Measurements from ENCODE around the gene GRAMD1A. TPM values are rescaled to one million over a fixed set of nuclear protein-coding genes. Genes with fewer than 3 reads are reported as not detected.

GRAMD1A gene
- total and polyA plus RNA-seq, 9 of the 15 experiments (the other 6 are each of a cell fraction or from before 2014, with no cell fraction given) = 1.4 to 63.8 (median 38.5) TPM

DNA sequence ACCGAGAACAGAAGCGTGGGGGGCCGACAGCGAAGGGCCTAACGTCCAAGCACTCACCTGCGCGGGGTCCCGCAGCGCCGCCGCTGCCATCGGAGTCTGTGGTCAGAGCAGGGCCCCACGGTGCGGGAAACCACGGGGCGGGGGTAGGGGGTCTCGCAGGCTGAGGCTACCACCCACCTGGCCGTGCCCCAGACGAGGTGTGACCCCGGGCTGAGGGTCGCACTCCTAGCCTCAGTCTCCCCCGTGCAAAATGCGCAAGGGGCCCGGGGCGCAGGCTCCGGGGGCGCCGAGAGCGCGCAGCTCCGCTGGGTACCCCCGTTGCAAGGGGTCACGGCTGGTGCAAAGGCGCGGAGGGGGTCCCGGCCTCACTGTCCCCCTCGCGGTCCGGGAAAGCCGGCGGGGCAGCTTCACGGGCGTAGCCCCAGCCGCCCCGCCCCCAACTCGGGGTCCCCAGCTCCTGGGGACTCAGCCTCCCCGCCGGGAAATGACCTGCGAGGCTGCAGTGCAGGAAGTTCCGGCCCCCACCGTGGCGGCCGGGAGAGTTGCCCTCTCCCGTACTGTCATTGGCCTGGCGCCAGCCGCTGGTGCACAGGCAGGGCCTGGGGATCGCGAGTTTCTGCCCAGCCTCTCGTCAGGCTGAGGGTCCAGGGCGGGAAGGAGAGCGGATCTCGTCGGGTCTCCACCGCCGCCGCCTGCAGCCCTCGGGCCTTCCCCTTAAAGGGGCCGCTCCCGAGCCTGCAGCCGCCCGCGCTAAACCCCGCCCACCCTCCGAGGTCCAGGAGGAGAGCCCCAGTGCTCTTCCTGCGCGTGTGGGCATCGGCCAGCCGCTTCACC, 36.3 kb upstream of the GRAMD1A start, which contains the start of gene ZNF792 (continued):
- no peak for TF ChIP-seq KLF6 (CRISPR knock-in tag; IDR thresholded peaks at IDR 0.05; ENCODE audit: borderline replicate concordance)
- TF ChIP-seq CBX1 (IDR thresholded peaks at IDR 0.05; ENCODE audit: low read depth) = peak; percentile 35; the same call in 1 of the 2 replicates
- no peak; a peak in 1 of 4 replicates for TF ChIP-seq ETV6 (IDR thresholded peaks at IDR 0.05; ENCODE audit: borderline replicate concordance in 1 of 2, low read depth in 2 of 2, low read length in 1 of 2)
- TF ChIP-seq ETV6 (CRISPR knock-in tag; IDR thresholded peaks at IDR 0.05; ENCODE audit: borderline replicate concordance) = no peak
- TF ChIP-seq HMGN3 (IDR thresholded peaks at IDR 0.05; ENCODE audit: borderline replicate concordance, extremely low read depth, insufficient read length, low read depth, low read length) = peak; percentile 57
- TF ChIP-seq SIN3B (IDR thresholded peaks at IDR 0.05; ENCODE audit: low read depth) = no peak
- TF ChIP-seq, protein P1, sequence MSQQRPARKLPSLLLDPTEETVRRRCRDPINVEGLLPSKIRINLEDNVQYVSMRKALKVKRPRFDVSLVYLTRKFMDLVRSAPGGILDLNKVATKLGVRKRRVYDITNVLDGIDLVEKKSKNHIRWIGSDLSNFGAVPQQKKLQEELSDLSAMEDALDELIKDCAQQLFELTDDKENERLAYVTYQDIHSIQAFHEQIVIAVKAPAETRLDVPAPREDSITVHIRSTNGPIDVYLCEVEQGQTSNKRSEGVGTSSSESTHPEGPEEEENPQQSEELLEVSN (IDR thresholded peaks at IDR 0.05; ENCODE audit: borderline replicate concordance in 1 of 2, extremely low read depth in 1 of 2, insufficient read depth in 1 of 2, insufficient read length in 1 of 2, low read depth in 1 of 2, low read length in 1 of 2, poor library complexity in 1 of 2, severe bottlenecking in 1 of 2) = peak in 1 of 2 experiments; percentile 49
- no peak for TF ChIP-seq HNRNPLL (IDR thresholded peaks at IDR 0.05; ENCODE audit: low read depth, low read length, poor library complexity, severe bottlenecking)
- no peak for TF ChIP-seq MAFF (IDR thresholded peaks at IDR 0.05; ENCODE audit: low read length)
- TF ChIP-seq LEF1 (IDR thresholded peaks at IDR 0.05) = no peak
- peak; percentile 4 for TF ChIP-seq NEUROD1 (IDR thresholded peaks at IDR 0.05; ENCODE audit: borderline replicate concordance, low read depth, low read length, partially characterized antibody)
- peak; percentile 51 to 87; a peak in 3 of 4 replicates for TF ChIP-seq MAZ (CRISPR knock-in tag; conservative IDR thresholded peaks at IDR 0.05 in 1 of 2, IDR thresholded peaks at IDR 0.05 in 1 of 2)
- TF ChIP-seq ZNF77 (CRISPR knock-in tag; IDR thresholded peaks at IDR 0.05) = no peak
- TF ChIP-seq, protein P2, sequence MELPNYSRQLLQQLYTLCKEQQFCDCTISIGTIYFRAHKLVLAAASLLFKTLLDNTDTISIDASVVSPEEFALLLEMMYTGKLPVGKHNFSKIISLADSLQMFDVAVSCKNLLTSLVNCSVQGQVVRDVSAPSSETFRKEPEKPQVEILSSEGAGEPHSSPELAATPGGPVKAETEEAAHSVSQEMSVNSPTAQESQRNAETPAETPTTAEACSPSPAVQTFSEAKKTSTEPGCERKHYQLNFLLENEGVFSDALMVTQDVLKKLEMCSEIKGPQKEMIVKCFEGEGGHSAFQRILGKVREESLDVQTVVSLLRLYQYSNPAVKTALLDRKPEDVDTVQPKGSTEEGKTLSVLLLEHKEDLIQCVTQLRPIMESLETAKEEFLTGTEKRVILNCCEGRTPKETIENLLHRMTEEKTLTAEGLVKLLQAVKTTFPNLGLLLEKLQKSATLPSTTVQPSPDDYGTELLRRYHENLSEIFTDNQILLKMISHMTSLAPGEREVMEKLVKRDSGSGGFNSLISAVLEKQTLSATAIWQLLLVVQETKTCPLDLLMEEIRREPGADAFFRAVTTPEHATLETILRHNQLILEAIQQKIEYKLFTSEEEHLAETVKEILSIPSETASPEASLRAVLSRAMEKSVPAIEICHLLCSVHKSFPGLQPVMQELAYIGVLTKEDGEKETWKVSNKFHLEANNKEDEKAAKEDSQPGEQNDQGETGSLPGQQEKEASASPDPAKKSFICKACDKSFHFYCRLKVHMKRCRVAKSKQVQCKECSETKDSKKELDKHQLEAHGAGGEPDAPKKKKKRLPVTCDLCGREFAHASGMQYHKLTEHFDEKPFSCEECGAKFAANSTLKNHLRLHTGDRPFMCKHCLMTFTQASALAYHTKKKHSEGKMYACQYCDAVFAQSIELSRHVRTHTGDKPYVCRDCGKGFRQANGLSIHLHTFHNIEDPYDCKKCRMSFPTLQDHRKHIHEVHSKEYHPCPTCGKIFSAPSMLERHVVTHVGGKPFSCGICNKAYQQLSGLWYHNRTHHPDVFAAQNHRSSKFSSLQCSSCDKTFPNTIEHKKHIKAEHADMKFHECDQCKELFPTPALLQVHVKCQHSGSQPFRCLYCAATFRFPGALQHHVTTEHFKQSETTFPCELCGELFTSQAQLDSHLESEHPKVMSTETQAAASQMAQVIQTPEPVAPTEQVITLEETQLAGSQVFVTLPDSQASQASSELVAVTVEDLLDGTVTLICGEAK (IDR thresholded peaks at IDR 0.05) = peak; percentile 73
- TF ChIP-seq, protein P2 (CRISPR knock-in tag; IDR thresholded peaks at IDR 0.05) = no peak
- no peak for TF ChIP-seq EWSR1 (IDR thresholded peaks at IDR 0.05; ENCODE audit: borderline replicate concordance, low read depth, partially characterized antibody)
